ENCODE data around the gene AMDHD2. TPM values are rescaled to one million over a fixed set of nuclear protein-coding genes. Genes with fewer than 3 reads are reported as not detected.

Gene AMDHD2
- total and polyA plus RNA-seq, 2 of the 13 experiments (the other 11 are each of a cell fraction or from before 2014, with no cell fraction given) = 33.5 to 39.1 TPM

DNA sequence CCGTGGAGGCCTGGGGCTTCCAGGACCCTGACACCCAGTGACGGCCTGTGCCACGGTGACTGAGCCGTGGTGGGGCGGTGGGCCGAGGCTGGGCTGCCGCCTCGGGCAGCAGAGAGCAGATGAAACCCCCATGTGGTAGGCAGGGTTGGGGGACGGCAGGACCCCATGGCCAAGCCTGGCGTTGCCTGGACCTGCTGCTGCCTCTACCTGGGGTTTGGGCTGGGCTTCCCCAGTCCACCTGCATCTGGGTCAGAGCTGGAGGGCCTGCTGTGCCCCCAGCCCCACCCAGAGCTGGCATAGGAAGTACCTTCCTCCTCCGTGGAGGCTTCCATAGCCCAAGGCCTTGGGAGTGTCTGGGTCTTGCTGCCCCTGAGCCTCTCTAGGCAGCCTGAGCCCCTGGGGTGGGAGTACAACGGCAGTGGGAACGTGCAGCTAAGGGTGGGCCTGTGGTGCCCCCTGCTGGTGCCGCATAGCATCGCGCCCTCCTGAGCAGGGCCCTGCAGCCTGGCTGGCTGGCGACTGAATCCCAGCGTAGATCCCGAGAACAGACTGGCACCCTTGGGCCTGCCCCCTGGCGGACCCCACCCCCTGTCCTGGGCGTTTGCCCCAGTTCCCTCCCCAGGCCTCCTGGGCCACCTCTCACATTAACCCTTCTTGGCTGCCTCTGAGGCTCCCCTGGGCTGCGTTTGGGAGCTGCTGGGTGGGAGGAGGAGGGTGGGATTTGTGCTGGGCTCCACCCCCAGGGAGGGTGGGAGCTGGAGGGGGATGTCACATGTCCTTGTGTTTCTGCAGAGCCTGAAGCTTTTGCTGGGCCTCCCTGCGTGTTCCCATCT is 19.0 kb upstream of the AMDHD2 start (continued):
- TF ChIP-seq HDAC1 (CRISPR knock-in tag; IDR thresholded peaks at IDR 0.05) (peak; percentile 60), FOXC1 (CRISPR knock-in tag; IDR thresholded peaks at IDR 0.05; ENCODE audit: borderline replicate concordance) (0 out of 2 replicates have a peak, but pooled peaks have one; percentile 40), TAF15 (IDR thresholded peaks at IDR 0.05; ENCODE audit: low read depth, low read length, poor library complexity, severe bottlenecking) (no peak), RFXANK (CRISPR knock-in tag; IDR thresholded peaks at IDR 0.05) (no peak), PCBP2 (optimal IDR thresholded peaks at IDR 0.05; ENCODE audit: low read depth, low read length, poor library complexity, severe bottlenecking) (no peak), SMAD3 (CRISPR knock-in tag; IDR thresholded peaks at IDR 0.05) (peak; percentile 54; the same call in 1 of the 2 replicates), HNRNPL (IDR thresholded peaks at IDR 0.05; ENCODE audit: low read depth, low read length) (0 out of 2 replicates have a peak, but pooled peaks have one; percentile 70), ZNF280D (CRISPR knock-in tag; IDR thresholded peaks at IDR 0.05) (no peak), HNRNPLL (IDR thresholded peaks at IDR 0.05; ENCODE audit: low read depth, low read length, poor library complexity, severe bottlenecking) (peak; percentile 37), ZNF567 (CRISPR knock-in tag; IDR thresholded peaks at IDR 0.05; ENCODE audit: borderline replicate concordance) (no peak), PHB2 (IDR thresholded peaks at IDR 0.05; ENCODE audit: partially characterized antibody) (no peak), SP1 (IDR thresholded peaks at IDR 0.05) (no peak), SP1 (CRISPR knock-in tag; IDR thresholded peaks at IDR 0.05) (0 out of 2 replicates have a peak, but pooled peaks have one; percentile 24), GATAD2A (CRISPR knock-in tag; IDR thresholded peaks at IDR 0.05) (peak; percentile 52; the same call in 1 of the 2 replicates), HNF4A (CRISPR knock-in tag; IDR thresholded peaks at IDR 0.05) (no peak), MTA1 (CRISPR knock-in tag; IDR thresholded peaks at IDR 0.05; ENCODE audit: borderline replicate concordance) (peak; percentile 21; the same call in 1 of the 2 replicates), YEATS2 (CRISPR knock-in tag; IDR thresholded peaks at IDR 0.05; ENCODE audit: borderline replicate concordance) (no peak), ZFP36L1 (CRISPR knock-in tag; IDR thresholded peaks at IDR 0.05) (no peak), ZNF83 (CRISPR knock-in tag; IDR thresholded peaks at IDR 0.05; ENCODE audit: borderline replicate concordance) (no peak), ZNF501 (CRISPR knock-in tag; IDR thresholded peaks at IDR 0.05) (0 out of 2 replicates have a peak, but pooled peaks have one; percentile 25), ERF (CRISPR knock-in tag; IDR thresholded peaks at IDR 0.05) (peak; percentile 50; the same call in 1 of the 2 replicates), RAD21 (CRISPR knock-in tag; IDR thresholded peaks at IDR 0.05) (peak; percentile 98)
- TF ChIP-seq, protein P1, sequence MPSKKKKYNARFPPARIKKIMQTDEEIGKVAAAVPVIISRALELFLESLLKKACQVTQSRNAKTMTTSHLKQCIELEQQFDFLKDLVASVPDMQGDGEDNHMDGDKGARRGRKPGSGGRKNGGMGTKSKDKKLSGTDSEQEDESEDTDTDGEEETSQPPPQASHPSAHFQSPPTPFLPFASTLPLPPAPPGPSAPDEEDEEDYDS (CRISPR knock-in tag; IDR thresholded peaks at IDR 0.05) = no peak
- TF ChIP-seq, protein P2, sequence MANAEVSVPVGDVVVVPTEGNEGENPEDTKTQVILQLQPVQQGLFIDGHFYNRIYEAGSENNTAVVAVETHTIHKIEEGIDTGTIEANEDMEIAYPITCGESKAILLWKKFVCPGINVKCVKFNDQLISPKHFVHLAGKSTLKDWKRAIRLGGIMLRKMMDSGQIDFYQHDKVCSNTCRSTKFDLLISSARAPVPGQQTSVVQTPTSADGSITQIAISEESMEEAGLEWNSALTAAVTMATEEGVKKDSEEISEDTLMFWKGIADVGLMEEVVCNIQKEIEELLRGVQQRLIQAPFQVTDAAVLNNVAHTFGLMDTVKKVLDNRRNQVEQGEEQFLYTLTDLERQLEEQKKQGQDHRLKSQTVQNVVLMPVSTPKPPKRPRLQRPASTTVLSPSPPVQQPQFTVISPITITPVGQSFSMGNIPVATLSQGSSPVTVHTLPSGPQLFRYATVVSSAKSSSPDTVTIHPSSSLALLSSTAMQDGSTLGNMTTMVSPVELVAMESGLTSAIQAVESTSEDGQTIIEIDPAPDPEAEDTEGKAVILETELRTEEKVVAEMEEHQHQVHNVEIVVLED (CRISPR knock-in tag; IDR thresholded peaks at IDR 0.05; ENCODE audit: borderline replicate concordance) = no peak
